Measurements from ENCODE around the gene ACSM2A.
"Not testable (repeated sequence)": the region's sequence is repeated elsewhere in the genome, so short reads cannot be mapped to it uniquely, and the experiment has no call there.

Gene ACSM2A

DNA sequence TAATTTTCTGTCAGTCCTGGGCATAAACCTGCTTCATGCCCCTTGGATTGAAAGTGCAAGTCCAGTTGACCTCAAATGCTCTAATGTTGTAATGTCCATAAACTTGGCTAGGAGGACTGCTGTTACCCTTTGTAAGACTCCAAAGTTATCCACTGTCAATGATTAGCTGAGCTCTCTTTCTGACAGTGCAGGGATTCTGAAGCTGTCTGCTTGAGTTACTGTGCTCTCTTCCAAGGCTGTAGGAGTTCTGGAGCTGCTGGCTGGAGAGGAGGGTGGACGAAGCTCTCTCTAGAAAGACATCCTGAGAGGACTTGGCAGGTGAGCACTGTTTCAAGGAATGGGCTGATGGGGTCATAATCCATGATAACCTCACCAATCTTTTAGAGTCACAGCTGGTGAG lies at the start of gene ACSM2A:
Gene ACSM2A, plus strand, starts transcription at position 158 of the 400 bp plus-strand sequence. CDS start 8,594 bp downstream, outside the sequence.
- not testable (repeated sequence) for DNase-seq

- DNase-seq: no peak
Measured at GRCh38 chr16:20402651-20403050, 48.7 kb upstream of the ACSM2A start.

- DNase-seq: no peak
Measured at GRCh38 chr16:20404637-20405036, 46.7 kb upstream of the ACSM2A start, which contains the start of gene PDILT. Gene PDILT, minus strand, starts transcription at chr16:20404737. Its CDS starts 5,437 bp downstream, at chr16:20399300.

DNA sequence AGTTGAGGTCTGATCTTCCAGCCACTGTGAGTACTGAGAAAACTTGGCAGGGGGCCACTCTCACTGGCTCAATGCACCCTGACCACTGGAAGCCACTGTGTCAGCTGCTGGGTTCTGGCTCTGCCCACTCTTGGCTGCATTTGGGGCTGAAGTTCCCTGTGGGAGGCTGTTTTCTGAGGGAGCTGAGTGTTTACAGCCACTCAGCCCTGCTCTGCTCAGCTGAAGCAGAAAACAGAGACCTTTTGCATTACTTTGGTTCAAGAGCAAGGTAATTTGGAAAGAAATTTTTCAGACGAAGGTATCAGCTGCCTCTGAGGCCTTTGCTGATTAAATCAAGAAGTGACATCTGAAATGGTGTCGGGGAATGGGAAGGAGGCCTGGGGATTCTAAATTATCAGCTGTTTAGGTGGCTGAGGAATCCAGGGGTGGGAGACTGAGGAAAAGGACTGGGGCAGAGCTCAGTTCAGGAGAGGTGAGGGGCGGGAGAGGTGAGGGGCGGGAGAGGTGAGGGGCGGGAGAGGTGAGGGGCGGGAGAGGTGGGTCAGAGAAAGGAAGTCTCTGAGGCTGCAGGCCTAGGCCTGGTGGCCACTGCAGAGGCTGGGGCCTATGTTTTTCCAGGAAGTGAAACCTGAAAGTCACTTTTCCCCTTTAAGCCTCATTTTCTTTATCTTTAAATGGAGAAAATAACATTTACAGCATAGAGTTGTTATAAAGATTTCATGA lies 41.8 kb upstream of the ACSM2A start, which contains the start of gene ACSM5:
Gene ACSM5, plus strand, starts transcription at position 137 of the 723 bp plus-strand sequence. CDS start 1,951 bp downstream, outside the sequence.
- DNase-seq: no peak

GRCh38 chr16:20410121-20410723 lies 41.1 kb upstream of the ACSM2A start:
- DNase-seq: no peak

DNA sequence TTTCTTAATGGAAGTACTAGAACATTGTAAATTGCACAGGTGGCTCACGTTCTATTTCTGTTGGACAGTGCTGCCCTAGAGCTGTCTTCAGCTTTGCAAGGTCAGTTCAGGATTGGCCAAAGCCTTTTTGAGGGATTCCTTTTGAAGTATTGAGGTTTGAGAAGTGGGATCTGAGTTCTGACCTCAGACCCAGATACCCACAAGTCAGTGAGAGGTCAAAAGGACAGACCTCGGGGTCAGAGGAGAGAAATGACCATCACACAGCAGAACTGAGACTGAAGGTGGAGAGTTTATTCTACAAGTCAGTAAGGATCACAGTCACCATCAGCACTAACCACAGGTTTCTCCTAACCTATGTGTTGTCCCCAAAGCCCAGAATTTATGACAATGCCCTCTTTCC lies 40.3 kb upstream of the ACSM2A start:
- DNase-seq: no peak

GRCh38 chr16:20415541-20415940 lies 35.8 kb upstream of the ACSM2A start:
- DNase-seq: no peak

DNA sequence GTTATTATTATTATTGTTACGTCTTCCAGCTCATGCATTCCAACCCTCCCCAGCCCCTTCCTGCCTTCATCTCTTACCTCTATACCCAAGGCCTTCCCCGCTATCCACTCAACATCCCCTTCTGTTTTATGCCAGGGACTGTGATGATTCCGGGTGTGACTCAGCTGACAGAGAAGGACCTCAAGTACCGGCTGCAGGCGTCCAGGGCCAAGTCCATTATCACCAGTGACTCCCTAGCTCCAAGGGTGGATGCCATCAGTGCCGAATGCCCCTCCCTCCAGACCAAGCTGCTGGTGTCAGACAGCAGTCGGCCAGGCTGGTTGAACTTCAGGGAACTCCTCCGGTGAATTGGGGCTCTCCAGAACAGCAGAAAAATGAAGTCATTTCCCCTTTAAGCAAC lies 32.2 kb upstream of the ACSM2A start:
- DNase-seq: not testable (repeated sequence)

GRCh38 chr16:20421748-20422147 lies 29.6 kb upstream of the ACSM2A start:
- not testable (repeated sequence) for DNase-seq

DNA sequence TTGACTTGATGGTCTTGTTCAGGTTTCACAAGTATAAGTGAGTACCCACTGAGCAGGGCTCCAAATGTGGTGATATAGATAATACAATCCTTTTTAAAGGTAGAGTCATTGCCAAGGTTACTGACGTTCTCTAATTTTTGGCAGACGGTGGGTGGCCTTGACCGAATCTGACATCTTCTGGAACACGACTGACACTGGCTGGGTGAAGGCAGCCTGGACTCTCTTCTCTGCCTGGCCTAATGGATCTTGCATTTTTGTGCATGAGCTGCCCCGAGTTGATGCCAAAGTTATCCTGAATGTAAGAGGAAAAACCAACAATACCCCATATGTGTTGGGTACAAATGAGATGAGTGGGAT lies 27.6 kb upstream of the ACSM2A start:
- not testable (repeated sequence) for DNase-seq

DNA sequence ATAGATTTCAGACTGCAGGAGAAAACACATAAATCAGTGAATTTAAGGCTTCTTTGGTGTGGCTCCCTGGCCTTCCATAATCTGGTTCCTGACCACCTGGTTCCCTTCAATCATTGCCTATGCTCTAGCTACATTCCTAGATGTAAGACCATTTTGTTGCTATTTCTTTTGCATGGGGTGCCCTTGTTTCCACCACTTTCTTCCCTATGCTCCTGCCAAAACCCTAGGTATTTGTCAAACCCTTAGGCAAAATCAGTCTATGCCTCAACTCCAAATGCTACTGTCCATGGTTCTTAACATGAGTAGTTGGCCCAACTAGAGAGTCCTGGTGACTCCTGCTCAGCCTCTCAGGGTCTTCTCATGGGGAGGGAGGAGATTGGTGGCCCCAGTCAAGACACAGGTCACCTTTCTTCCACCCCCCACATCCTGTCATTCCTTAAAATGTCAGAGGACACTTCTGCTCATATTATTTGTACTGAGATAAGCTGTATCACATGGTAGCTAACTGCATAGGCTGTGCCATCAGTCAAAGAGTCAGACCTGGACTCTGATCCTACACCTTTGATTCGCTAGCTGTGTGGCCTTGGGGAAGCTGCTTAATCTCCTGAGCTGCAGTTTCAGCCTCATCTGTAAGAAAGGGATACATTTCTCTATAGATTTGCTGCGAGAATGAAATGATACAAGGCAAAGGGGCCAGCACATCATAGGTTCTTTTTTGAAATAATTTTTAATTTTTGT lies 27.0 kb upstream of the ACSM2A start:
- DNase-seq: no peak

DNA sequence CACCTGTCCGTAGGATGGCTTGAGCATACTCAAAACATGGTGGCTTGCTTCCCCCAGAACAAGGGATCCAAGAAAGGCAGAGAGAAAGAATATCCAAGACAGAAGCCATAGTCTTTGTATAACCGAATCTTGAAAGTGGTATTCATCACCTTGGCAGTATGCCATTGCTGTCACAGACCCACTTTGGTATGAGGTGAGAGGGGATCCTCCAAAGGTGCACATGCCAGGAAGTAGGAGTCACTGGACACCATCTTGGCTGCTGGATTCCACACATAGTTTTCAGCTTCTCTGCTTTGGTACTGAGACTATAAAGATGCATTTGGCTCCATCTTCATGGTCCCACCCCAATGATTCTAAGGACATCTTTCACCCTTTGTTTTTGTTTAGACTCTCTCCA lies 23.9 kb upstream of the ACSM2A start:
- not testable (repeated sequence) for DNase-seq

DNA sequence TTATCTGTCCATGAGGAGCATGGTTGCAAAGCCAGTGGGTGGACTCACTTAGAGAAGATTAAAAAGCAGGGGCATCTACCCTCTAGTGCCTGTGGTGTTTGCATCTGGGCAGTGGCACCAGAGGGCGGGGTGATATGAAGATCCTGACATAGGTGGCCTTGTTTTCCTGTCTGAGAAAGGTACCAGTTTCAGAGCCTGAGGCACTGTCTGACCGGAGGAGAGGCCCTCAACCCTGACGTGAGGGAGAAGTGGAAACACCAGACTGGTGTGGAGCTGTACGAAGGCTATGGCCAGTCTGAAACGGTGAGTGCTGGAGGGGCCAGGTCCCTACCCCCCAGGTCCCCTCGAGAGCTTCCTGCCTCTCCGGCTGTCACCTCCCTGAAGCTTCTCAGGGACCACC lies 21.8 kb upstream of the ACSM2A start:
- not testable (repeated sequence) for DNase-seq

DNA sequence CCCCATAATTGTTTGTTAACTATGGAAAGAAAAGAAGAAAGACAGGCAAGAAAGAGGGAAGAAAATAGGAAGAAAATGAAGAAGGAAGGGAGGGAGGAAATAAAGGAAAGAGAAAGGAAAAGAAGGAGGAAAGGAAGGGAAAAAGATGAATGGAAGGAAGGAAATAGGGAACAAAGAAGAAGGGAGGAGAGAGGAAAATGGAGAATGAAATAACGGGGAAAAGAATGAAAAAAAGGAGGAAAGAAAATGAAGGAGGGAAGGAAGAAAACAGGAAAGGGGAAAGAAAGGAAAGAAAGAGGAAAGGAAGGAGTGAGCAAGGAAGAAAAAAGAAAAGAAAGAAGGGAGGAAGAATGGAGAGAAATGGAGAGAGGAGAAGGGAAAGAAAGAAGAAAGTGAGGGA lies 20.8 kb upstream of the ACSM2A start:
- not testable (repeated sequence) for DNase-seq

DNA sequence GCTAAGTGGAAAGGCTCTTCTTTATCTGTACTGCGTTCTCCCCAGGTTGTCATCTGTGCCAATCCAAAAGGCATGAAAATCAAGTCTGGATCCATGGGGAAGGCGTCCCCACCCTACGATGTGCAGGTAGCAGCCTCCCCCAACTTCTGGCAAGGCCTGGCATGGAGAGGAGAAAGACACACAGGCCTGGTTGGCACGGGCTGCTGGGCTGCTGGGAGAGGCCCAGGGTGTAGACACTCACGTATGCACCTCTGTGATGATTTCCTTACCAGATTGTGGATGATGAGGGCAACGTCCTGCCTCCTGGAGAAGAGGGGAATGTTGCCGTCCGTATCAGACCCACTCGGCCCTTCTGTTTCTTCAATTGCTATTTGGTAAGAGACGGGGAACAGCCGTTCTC lies 20.4 kb upstream of the ACSM2A start:
- DNase-seq: no peak

GRCh38 chr16:20438950-20439349 lies 12.4 kb upstream of the ACSM2A start:
- not testable (repeated sequence) for DNase-seq

DNA sequence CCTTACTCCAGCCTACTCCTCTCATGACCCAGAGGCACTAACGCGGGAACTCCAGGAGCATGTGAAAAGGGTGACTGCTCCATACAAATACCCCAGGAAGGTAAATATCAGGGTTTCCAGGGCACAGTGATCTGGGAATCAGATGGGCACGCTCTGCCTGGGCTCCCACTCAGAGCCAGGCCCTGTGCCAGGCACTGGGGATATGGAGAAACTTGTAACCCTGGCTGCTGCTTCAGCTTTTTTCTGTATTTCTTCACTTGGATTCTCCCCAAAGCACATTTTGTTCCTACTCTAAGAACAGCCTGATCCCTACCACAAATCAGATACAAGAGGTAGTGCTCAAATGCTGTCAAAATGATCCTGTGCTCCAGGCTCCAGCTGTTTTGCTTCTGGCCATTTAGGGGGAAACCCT lies 11.5 kb upstream of the ACSM2A start:
- not testable (repeated sequence) for DNase-seq

DNA sequence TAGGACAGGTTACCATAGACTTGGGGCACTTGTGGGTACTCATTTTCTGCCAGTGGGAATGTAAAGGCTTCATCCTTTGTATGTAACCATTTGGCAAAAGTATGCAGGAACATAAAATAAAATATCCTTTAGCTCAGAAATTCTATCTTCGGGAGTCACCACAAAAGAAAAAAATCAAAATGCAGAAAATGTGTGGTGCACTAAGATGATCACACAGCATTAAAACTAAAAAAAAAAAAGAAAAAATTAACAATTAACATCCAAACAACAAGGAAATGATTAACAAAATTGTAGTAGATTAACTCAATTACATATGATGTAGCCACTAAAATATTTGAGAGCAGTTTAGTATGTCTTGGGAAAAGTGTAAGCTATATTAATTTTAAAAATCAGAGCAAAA lies 10.6 kb upstream of the ACSM2A start:
- not testable (repeated sequence) for DNase-seq

- DNase-seq: no peak
Measured at GRCh38 chr16:20441191-20441590, 10.1 kb upstream of the ACSM2A start.

DNA sequence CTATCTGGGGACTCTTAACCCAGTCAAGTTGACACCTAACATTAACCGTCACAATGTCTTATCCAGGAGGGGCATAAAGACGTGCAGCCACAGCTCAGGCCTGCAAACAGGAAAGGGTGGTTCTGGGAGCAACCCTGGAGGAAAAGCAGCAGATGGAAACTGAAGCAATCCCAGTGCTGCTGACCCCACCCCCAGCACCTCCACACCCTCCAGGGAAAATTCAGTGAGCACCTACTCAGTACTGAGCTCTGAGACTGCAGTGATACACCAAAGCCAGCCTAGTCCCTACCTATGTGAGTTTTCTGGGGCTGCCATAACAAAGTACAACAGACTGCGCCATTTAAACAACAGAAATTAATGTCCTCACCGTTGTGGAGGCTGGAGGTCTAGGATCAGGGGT lies 9.5 kb upstream of the ACSM2A start:
- not testable (repeated sequence) for DNase-seq

GRCh38 chr16:20446652-20447393 lies 4.5 kb upstream of the ACSM2A start:
- not testable (repeated sequence) for DNase-seq

DNA sequence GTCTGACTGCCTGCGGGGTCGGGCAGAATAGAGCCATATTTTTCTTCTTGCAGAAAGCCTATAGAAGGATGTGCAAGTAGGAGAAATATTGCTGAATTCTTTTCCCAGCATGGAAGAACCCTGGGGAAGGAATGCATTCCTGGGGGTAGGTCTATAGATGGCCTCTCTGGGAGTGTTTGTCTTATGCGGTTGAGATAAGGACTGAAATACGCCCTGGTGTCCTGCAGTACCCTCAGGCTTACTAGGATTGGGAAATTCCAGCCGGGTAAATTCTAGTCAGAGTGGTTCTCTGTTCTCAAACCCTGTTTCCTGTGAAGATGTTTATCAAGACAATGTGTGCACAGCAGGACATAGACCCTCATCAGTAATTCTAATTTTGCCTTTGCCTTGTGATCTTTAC lies 2.3 kb downstream of the ACSM2A start:
- not testable (repeated sequence) for DNase-seq

DNA sequence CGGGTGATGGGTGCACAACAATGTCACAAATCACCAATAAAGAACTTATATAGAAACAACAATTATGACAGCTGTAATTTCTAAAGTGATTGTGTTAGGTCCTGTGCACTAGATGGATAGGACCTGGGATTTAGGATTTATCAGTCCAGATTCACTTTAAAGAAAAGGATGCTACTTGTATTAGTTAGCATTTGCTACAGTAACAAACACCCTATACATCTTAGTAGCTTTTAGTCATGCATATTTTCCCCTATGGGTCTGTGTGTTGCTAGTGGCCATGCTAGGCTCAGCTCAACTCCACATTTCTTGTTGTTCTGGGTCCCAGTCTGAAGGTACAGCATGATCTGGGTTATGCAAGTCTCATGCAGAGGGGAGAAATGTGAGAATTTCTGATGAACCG lies 7.9 kb downstream of the ACSM2A start:
- not testable (repeated sequence) for DNase-seq

Data from stimulated activated CD4-positive, alpha-beta T cell treated with anti-CD3 and anti-CD28 coated beads, Interleukin-4, amount 100 ng/mL, for 1 hour (primary cell).